ENCODE data around the gene MROH8.

MROH8 gene

DNA sequence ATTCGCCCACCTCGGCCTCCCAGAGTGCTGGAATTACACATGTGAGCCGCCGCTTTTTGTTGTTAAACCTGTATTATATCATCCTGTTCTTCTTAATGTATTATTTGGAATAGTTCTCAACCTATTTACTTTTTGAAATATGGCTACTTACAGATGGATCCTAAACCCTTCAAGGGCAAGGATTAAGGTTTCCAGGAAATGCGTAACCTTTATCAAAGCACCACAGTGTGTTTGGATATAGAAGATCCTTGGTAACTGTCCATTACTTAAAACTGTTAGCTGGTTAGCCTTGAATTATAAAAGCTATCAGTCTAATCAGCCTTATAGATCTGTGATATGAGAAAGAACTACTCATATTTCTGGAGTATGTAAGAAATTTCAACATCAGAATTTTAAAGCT lies 12.5 kb downstream of the MROH8 start (continued):
- TF ChIP-seq ZNF514 (tag by site-specific recombination; IDR thresholded peaks at IDR 0.05) (no peak), PRDM1 (tag by site-specific recombination; IDR thresholded peaks at IDR 0.05) (no peak), ZNF701 (tag by site-specific recombination; IDR thresholded peaks at IDR 0.05) (no peak), ZNF132 (tag by site-specific recombination; IDR thresholded peaks at IDR 0.05; ENCODE audit: borderline replicate concordance) (no peak), ZNF138 (tag by site-specific recombination; IDR thresholded peaks at IDR 0.05; ENCODE audit: borderline replicate concordance) (no peak), ZNF350 (tag by site-specific recombination; IDR thresholded peaks at IDR 0.05) (no peak)
- TF ChIP-seq, protein P1, sequence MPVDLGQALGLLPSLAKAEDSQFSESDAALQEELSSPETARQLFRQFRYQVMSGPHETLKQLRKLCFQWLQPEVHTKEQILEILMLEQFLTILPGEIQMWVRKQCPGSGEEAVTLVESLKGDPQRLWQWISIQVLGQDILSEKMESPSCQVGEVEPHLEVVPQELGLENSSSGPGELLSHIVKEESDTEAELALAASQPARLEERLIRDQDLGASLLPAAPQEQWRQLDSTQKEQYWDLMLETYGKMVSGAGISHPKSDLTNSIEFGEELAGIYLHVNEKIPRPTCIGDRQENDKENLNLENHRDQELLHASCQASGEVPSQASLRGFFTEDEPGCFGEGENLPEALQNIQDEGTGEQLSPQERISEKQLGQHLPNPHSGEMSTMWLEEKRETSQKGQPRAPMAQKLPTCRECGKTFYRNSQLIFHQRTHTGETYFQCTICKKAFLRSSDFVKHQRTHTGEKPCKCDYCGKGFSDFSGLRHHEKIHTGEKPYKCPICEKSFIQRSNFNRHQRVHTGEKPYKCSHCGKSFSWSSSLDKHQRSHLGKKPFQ (tag by site-specific recombination; IDR thresholded peaks at IDR 0.05), result no peak

DNA sequence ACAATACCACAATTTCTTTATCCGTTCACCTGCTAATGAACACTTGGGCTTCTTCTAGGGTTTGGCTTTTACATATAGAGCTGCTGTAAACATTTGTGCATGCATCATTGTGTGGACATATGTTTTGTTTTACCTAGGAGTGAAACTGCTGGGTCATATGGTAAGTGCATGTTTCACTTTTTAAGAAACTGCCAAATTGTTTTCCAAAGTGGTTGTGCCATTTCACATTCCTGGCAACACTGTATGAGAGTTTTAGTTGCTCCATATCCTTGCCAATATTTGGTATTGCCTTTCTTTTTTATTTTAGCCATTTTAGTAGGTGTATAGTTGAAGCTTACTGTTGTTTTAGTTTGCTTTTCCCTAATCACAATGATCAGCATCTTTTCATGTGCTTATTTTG lies 14.3 kb downstream of the MROH8 start:
- TF ChIP-seq, protein P2, sequence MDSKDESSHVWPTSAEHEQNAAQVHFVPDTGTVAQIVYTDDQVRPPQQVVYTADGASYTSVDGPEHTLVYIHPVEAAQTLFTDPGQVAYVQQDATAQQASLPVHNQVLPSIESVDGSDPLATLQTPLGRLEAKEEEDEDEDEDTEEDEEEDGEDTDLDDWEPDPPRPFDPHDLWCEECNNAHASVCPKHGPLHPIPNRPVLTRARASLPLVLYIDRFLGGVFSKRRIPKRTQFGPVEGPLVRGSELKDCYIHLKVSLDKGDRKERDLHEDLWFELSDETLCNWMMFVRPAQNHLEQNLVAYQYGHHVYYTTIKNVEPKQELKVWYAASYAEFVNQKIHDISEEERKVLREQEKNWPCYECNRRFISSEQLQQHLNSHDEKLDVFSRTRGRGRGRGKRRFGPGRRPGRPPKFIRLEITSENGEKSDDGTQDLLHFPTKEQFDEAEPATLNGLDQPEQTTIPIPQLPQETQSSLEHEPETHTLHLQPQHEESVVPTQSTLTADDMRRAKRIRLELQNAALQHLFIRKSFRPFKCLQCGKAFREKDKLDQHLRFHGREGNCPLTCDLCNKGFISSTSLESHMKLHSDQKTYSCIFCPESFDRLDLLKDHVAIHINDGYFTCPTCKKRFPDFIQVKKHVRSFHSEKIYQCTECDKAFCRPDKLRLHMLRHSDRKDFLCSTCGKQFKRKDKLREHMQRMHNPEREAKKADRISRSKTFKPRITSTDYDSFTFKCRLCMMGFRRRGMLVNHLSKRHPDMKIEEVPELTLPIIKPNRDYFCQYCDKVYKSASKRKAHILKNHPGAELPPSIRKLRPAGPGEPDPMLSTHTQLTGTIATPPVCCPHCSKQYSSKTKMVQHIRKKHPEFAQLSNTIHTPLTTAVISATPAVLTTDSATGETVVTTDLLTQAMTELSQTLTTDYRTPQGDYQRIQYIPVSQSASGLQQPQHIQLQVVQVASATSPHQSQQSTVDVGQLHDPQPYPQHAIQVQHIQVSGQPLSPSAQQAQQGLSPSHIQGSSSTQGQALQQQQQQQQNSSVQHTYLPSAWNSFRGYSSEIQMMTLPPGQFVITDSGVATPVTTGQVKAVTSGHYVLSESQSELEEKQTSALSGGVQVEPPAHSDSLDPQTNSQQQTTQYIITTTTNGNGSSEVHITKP (tag by site-specific recombination; IDR thresholded peaks at IDR 0.05), result no peak
- no peak for TF ChIP-seq ZNF623 (tag by site-specific recombination; IDR thresholded peaks at IDR 0.05)
- no peak for TF ChIP-seq ZNF629 (tag by site-specific recombination; IDR thresholded peaks at IDR 0.05)
- TF ChIP-seq ZNF837 (tag by site-specific recombination; IDR thresholded peaks at IDR 0.05), result no peak
- TF ChIP-seq ZNF266 (tag by site-specific recombination; IDR thresholded peaks at IDR 0.05; ENCODE audit: low read depth), result no peak
- TF ChIP-seq ZNF324 (tag by site-specific recombination; IDR thresholded peaks at IDR 0.05), result no peak
- no peak for TF ChIP-seq ZNF16 (tag by site-specific recombination; IDR thresholded peaks at IDR 0.05; ENCODE audit: low read depth)
- TF ChIP-seq ZNF404 (tag by site-specific recombination; IDR thresholded peaks at IDR 0.05), result no peak
- TF ChIP-seq ZBTB20 (tag by site-specific recombination; IDR thresholded peaks at IDR 0.05), result no peak
- no peak for TF ChIP-seq ZNF600 (tag by site-specific recombination; IDR thresholded peaks at IDR 0.05)
- no peak for TF ChIP-seq ZNF621 (tag by site-specific recombination; IDR thresholded peaks at IDR 0.05)
- no peak for TF ChIP-seq GLIS1 (tag by site-specific recombination; IDR thresholded peaks at IDR 0.05)
- no peak for TF ChIP-seq BCL11A (tag by site-specific recombination; IDR thresholded peaks at IDR 0.05; ENCODE audit: low read depth)
- no peak for TF ChIP-seq ZNF585B (tag by site-specific recombination; IDR thresholded peaks at IDR 0.05)
- no peak for TF ChIP-seq ZBTB8A (tag by site-specific recombination; IDR thresholded peaks at IDR 0.05)
- TF ChIP-seq ZNF184 (tag by site-specific recombination; IDR thresholded peaks at IDR 0.05), result no peak
- TF ChIP-seq ZNF521 (tag by site-specific recombination; IDR thresholded peaks at IDR 0.05), result no peak
- no peak for TF ChIP-seq ZFP37 (tag by site-specific recombination; IDR thresholded peaks at IDR 0.05)
- no peak for TF ChIP-seq ZNF132 (tag by site-specific recombination; IDR thresholded peaks at IDR 0.05; ENCODE audit: borderline replicate concordance)
- H3K4me3 ChIP-seq (ENCODE audit: low read depth, low read length), result no peak overlapping the region
- H3K27ac ChIP-seq (ENCODE audit: extremely low read depth, low read depth, low read length), result no peak overlapping the region
- H3K4me1 ChIP-seq (ENCODE audit: control insufficient read depth, insufficient read depth, low read length), result no peaks in the 10 kb centered on the region
- CTCF ChIA-PET, result interaction anchor here (0.7 kb wide), 2 partner anchors 13 to 19 kb away, joined by 3 to 4 read pairs; no protein-coding TSS in a partner anchor
- POLR2A ChIA-PET, result no interaction called here
- no peaks in the 10 kb centered on the region for H3K36me3 ChIP-seq (ENCODE audit: control insufficient read depth in 2 of 2, insufficient read depth in 1 of 2, low read length in 2 of 2)
- no peaks in the 10 kb centered on the region for H3K9me3 ChIP-seq (ENCODE audit: control insufficient read depth, insufficient read depth, low read depth, low read length)
